ENCODE measurements around the gene LYRM1.

- TF ChIP-seq CTCF (IDR thresholded peaks at IDR 0.05) (no peak), POLR2A (IDR thresholded peaks at IDR 0.05) (no peak)
These were observed 60.3 kb downstream of the LYRM1 start for GRCh38 chr16:20960899-20961298.

Measured in uterus (tissue), 2 donors.